HepG2 (cell line): ENCODE measurements around the gene PRDX5. TPM values are rescaled to one million over a fixed set of nuclear protein-coding genes. Genes with fewer than 3 reads are reported as not detected.
A peak's percentile ranks its signal among the peaks of the same experiment; 100 is the strongest.

ENCODE experiments used
- AHR ChIP-seq: IDR thresholded peaks from 2 replicates; pipeline ENCODE4 v1.6.1; 2018; ENCODE audit warnings: missing genetic modification reagents, missing compliant biosample characterization
- BRD4 ChIP-seq: sonication (generic); formaldehyde crosslinking; IDR thresholded peaks from 2 replicates; pipeline ENCODE4 v1.4.0; 2020; ENCODE audit warnings: missing genetic modification reagents
- DNMT1 ChIP-seq: sonication (generic); formaldehyde crosslinking; IDR thresholded peaks from 2 replicates; pipeline ENCODE4 v1.5.1; 2020; ENCODE audit warnings: mild to moderate bottlenecking, missing genetic modification reagents
- FOSL2 ChIP-seq: sonication (generic); formaldehyde crosslinking; IDR thresholded peaks from 2 replicates; pipeline ENCODE4 v1.4.0; 2020; ENCODE audit warnings: missing genetic modification reagents
- GABPA ChIP-seq, 2 experiments: IDR thresholded peaks; 2 replicates each; pipeline ENCODE4 v1.6.1; 2011 to 2016; ENCODE audit warnings: low read depth in 2 of 2, low read length in 1 of 2, missing biosample characterization in 1 of 2, missing genetic modification characterization in 1 of 2
- GABPB1 ChIP-seq: IDR thresholded peaks from 2 replicates; pipeline ENCODE4 v1.6.1; 2016; ENCODE audit warnings: mild to moderate bottlenecking, missing genetic modification reagents, moderate library complexity, missing compliant biosample characterization
- KAT7 ChIP-seq: IDR thresholded peaks from 2 replicates; pipeline ENCODE4 v1.6.1; 2018; ENCODE audit warnings: borderline replicate concordance, missing compliant biosample characterization
- MBD4 ChIP-seq: IDR thresholded peaks from 2 replicates; pipeline ENCODE4 v1.6.1; 2012; ENCODE audit warnings: low read length, inconsistent platforms, borderline replicate concordance
- MEF2D ChIP-seq: sonication (generic); formaldehyde crosslinking; IDR thresholded peaks from 2 replicates; pipeline ENCODE4 v1.5.1; 2020; ENCODE audit warnings: mild to moderate bottlenecking, missing genetic modification reagents
- POLR2G ChIP-seq: fragments of 200-400 bp; formaldehyde crosslinking; IDR thresholded peaks from 2 replicates; pipeline ENCODE4 v1.6.1; 2018; ENCODE audit warnings: mild to moderate bottlenecking, low read depth, low read length, moderate library complexity
- RBFOX2 ChIP-seq: fragments of 200-400 bp; formaldehyde crosslinking; IDR thresholded peaks from 2 replicates; pipeline ENCODE4 v1.6.1; 2017; ENCODE audit warnings: low read depth, mild to moderate bottlenecking, low read length
- RCOR2 ChIP-seq: IDR thresholded peaks from 2 replicates; pipeline ENCODE4 v1.6.1; 2016; ENCODE audit warnings: missing biosample characterization, missing genetic modification reagents
- SAP130 ChIP-seq: IDR thresholded peaks from 2 replicates; pipeline ENCODE4 v1.6.1; 2016; ENCODE audit warnings: low read depth
- SKI ChIP-seq: fragments of 450-650 bp; IDR thresholded peaks from one replicate; pipeline ENCODE4 v1.6.1; 2018; ENCODE audit warnings: mild to moderate bottlenecking; ENCODE audit not compliant: partially characterized antibody
- SP4 ChIP-seq: sonication (generic); formaldehyde crosslinking; IDR thresholded peaks from 2 replicates; pipeline ENCODE4 v1.8.1; 2023; ENCODE audit warnings: mild to moderate bottlenecking, missing genetic modification reagents
- SP5 ChIP-seq: IDR thresholded peaks from 2 replicates; pipeline ENCODE4 v1.6.1; 2016; ENCODE audit warnings: low read depth, borderline replicate concordance
- TEAD3 ChIP-seq: optimal IDR thresholded peaks from 2 replicates; pipeline ENCODE3; 2016; ENCODE audit warnings: borderline replicate concordance
- ZNF235 ChIP-seq: sonication (generic); formaldehyde crosslinking; IDR thresholded peaks from 2 replicates; pipeline ENCODE4 v1.8.1; 2023; ENCODE audit warnings: mild to moderate bottlenecking, missing genetic modification reagents, borderline replicate concordance
- ZNF251 ChIP-seq: sonication (generic); formaldehyde crosslinking; IDR thresholded peaks from 2 replicates; pipeline ENCODE4 v1.9.0; 2021; ENCODE audit warnings: mild to moderate bottlenecking, missing genetic modification reagents
- ZNF563 ChIP-seq: sonication (generic); formaldehyde crosslinking; IDR thresholded peaks from 2 replicates; pipeline ENCODE4 v1.8.0; 2022; ENCODE audit warnings: mild to moderate bottlenecking, moderate library complexity, missing genetic modification reagents
- ZNF776 ChIP-seq: sonication (generic); formaldehyde crosslinking; IDR thresholded peaks from 2 replicates; pipeline ENCODE4 v1.4.0; 2020; ENCODE audit warnings: mild to moderate bottlenecking, missing genetic modification reagents
- ZNF792 ChIP-seq: IDR thresholded peaks from 2 replicates; pipeline ENCODE4 v1.6.1; 2016
- ZSCAN20 ChIP-seq: sonication (generic); formaldehyde crosslinking; IDR thresholded peaks from 2 replicates; pipeline ENCODE4 v1.4.0; 2020; ENCODE audit warnings: missing genetic modification reagents, mild to moderate bottlenecking, borderline replicate concordance
- polyA plus RNA-seq, 8 experiments: library from polyadenylated mRNA; depleted of rRNA in 3 of 8; stranded (reverse) in 7 of 8; unstranded in 1 of 8; fragments of >200 nt; fragmentation: Illumina TruSeq in 4 of 8; extraction: Trizol in 4 of 8; gene quantifications; 2 replicates each; pipeline versions ENCODE4 v1.2.1 to v1.2.3, GENCODE V29; 2011 to 2016; ENCODE audit warnings: low read depth in 4 of 8, missing spikeins in 1 of 8, mixed read lengths in 1 of 8; ENCODE audit not compliant: insufficient read depth in 1 of 8
- total RNA-seq, 5 experiments: library from RNA; depleted of rRNA; stranded (reverse); fragments of >200 nt; fragmentation: Illumina TruSeq; extraction: Trizol; gene quantifications; 2 replicates each; pipeline ENCODE4 v1.2.3, GENCODE V29; 2016; ENCODE audit warnings: low read depth in 1 of 5
- TF ChIP-seq, protein P1 (sequence below), 2 experiments: fragments of 450-650 bp in 1 of 2; sonication (generic) in 1 of 2; formaldehyde crosslinking in 1 of 2; IDR thresholded peaks; 2 replicates each; pipeline versions ENCODE4 v1.6.1 to v1.8.0; 2016 to 2022; ENCODE audit warnings: antibody characterized with exemption in 1 of 2, mild to moderate bottlenecking in 1 of 2, missing genetic modification reagents in 1 of 2

PRDX5 gene
- total and polyA plus RNA-seq, 2 of the 13 experiments (the other 11 are each of a cell fraction or from before 2014, with no cell fraction given), result 215 to 311 TPM

GRCh38 chr11:64317325-64317960 lies 478 bp upstream of the PRDX5 start, which contains the start of gene TRMT112 (continued):
- TF ChIP-seq, protein P1, sequence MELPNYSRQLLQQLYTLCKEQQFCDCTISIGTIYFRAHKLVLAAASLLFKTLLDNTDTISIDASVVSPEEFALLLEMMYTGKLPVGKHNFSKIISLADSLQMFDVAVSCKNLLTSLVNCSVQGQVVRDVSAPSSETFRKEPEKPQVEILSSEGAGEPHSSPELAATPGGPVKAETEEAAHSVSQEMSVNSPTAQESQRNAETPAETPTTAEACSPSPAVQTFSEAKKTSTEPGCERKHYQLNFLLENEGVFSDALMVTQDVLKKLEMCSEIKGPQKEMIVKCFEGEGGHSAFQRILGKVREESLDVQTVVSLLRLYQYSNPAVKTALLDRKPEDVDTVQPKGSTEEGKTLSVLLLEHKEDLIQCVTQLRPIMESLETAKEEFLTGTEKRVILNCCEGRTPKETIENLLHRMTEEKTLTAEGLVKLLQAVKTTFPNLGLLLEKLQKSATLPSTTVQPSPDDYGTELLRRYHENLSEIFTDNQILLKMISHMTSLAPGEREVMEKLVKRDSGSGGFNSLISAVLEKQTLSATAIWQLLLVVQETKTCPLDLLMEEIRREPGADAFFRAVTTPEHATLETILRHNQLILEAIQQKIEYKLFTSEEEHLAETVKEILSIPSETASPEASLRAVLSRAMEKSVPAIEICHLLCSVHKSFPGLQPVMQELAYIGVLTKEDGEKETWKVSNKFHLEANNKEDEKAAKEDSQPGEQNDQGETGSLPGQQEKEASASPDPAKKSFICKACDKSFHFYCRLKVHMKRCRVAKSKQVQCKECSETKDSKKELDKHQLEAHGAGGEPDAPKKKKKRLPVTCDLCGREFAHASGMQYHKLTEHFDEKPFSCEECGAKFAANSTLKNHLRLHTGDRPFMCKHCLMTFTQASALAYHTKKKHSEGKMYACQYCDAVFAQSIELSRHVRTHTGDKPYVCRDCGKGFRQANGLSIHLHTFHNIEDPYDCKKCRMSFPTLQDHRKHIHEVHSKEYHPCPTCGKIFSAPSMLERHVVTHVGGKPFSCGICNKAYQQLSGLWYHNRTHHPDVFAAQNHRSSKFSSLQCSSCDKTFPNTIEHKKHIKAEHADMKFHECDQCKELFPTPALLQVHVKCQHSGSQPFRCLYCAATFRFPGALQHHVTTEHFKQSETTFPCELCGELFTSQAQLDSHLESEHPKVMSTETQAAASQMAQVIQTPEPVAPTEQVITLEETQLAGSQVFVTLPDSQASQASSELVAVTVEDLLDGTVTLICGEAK (IDR thresholded peaks at IDR 0.05), result peak; percentile 94
- TF ChIP-seq, protein P1 (CRISPR knock-in tag; IDR thresholded peaks at IDR 0.05), result no peak; the same call in 1 of the 2 replicates
- TF ChIP-seq BRD4 (CRISPR knock-in tag) (no peak), SKI (no peak), SAP130 (peak; percentile 76), AHR (CRISPR knock-in tag) (no peak), POLR2G (peak; percentile 89), DNMT1 (CRISPR knock-in tag) (0 out of 2 replicates have a peak, but pooled peaks have one; percentile 57), ZNF563 (CRISPR knock-in tag) (0 out of 2 replicates have a peak, but pooled peaks have one; percentile 29), TEAD3 (CRISPR knock-in tag) (peak; percentile 64), FOSL2 (CRISPR knock-in tag) (no peak), SP4 (CRISPR knock-in tag) (peak; percentile 83), GABPA (IDR thresholded peaks at IDR 0.05; ENCODE audit: low read depth, low read length) (peak; percentile 98), GABPA (CRISPR knock-in tag; IDR thresholded peaks at IDR 0.05; ENCODE audit: low read depth) (peak; percentile 97), SP5 (CRISPR knock-in tag) (no peak), ZNF792 (CRISPR knock-in tag) (peak; percentile 43; the same call in 1 of the 2 replicates), MBD4 (no peak), ZNF776 (peak; percentile 72; the same call in 1 of the 2 replicates), ZSCAN20 (CRISPR knock-in tag) (no peak), RBFOX2 (peak; percentile 84), MEF2D (CRISPR knock-in tag) (peak; percentile 59; the same call in 1 of the 2 replicates), KAT7 (CRISPR knock-in tag) (no peak), ZNF251 (CRISPR knock-in tag) (peak; percentile 75; the same call in 1 of the 2 replicates), GABPB1 (CRISPR knock-in tag) (peak; percentile 95), ZNF235 (CRISPR knock-in tag) (peak; percentile 57; the same call in 1 of the 2 replicates), RCOR2 (CRISPR knock-in tag) (no peak)
